K562 (cell line): ENCODE results near the gene DCPS. TPM values are rescaled to one million over a fixed set of nuclear protein-coding genes. Genes with fewer than 3 reads are reported as not detected.

Experiments used
- CTCFL ChIP-seq: IDR thresholded peaks from 2 replicates; pipeline ENCODE4 v1.6.1; 2011; ENCODE audit warnings: borderline replicate concordance, low read depth, mild to moderate bottlenecking, moderate library complexity, low read length; ENCODE audit not compliant: insufficient read depth, poor library complexity, severe bottlenecking
- HMBOX1 ChIP-seq: sonication (generic); IDR thresholded peaks from 2 replicates; pipeline ENCODE4 v1.6.1; 2016
- HNRNPH1 ChIP-seq: fragments of 200-400 bp; formaldehyde crosslinking; optimal IDR thresholded peaks from 2 replicates; pipeline ENCODE3; 2017; ENCODE audit warnings: low read depth, mild to moderate bottlenecking, low read length, moderate library complexity
- ID3 ChIP-seq, 2 experiments: fragments of 250-450 bp in 1 of 2; fragments of 450-650 bp in 1 of 2; sonication (Bioruptor Pico) in 1 of 2; IDR thresholded peaks; 2 replicates each; pipeline versions ENCODE4 v1.6.1 to v1.8.0; 2016 to 2021; ENCODE audit warnings: mild to moderate bottlenecking in 2 of 2, moderate library complexity in 2 of 2, missing compliant biosample characterization in 1 of 2, missing genetic modification characterization in 1 of 2
- KLF16 ChIP-seq: IDR thresholded peaks from 2 replicates; pipeline ENCODE4 v1.6.1; 2016; ENCODE audit warnings: antibody characterized with exemption
- RAD21 ChIP-seq, 2 experiments: fragments of 250-450 bp in 1 of 2; fragments of 450-650 bp in 1 of 2; sonication (Bioruptor Pico) in 1 of 2; formaldehyde crosslinking in 1 of 2; IDR thresholded peaks in 1 of 2; conservative IDR thresholded peaks in 1 of 2; 2 replicates each; pipeline versions ENCODE4 v1.4.0 to v1.8.0; 2020 to 2022; ENCODE audit warnings: mild to moderate bottlenecking in 2 of 2, moderate library complexity in 1 of 2
- SRSF1 ChIP-seq: fragments of 200-400 bp; formaldehyde crosslinking; IDR thresholded peaks from 2 replicates; pipeline ENCODE4 v1.6.1; 2017; ENCODE audit warnings: mild to moderate bottlenecking, low read depth, low read length, moderate library complexity
- TRIM24 ChIP-seq, 2 experiments: fragments of 450-650 bp; IDR thresholded peaks; 2 replicates each; pipeline ENCODE4 v1.6.1; 2016
- TRIM25 ChIP-seq: fragments of 450-650 bp; IDR thresholded peaks from 2 replicates; pipeline ENCODE4 v1.7.0; 2016; ENCODE audit warnings: borderline replicate concordance
- YY1 ChIP-seq, 3 experiments: IDR thresholded peaks; 2 replicates each; pipeline ENCODE4 v1.6.1; 2011; ENCODE audit warnings: low read length in 2 of 3, mild to moderate bottlenecking in 2 of 3, moderate library complexity in 2 of 3, borderline replicate concordance in 1 of 3, control low read depth in 1 of 3, low read depth in 1 of 3; ENCODE audit not compliant: insufficient read depth in 3 of 3, insufficient replicate concordance in 2 of 3, control insufficient read depth in 1 of 3, insufficient read length in 1 of 3; ENCODE audit errors: extremely low read depth in 1 of 3
- ZNF384 ChIP-seq: IDR thresholded peaks from 2 replicates; pipeline ENCODE4 v1.6.1; 2012; ENCODE audit warnings: low read depth, low read length, improper control_type of control experiment
- polyA plus RNA-seq, 8 experiments: library from polyadenylated mRNA; depleted of rRNA in 4 of 8; stranded (reverse) in 5 of 8; unstranded in 3 of 8; fragments of >200 nt; fragmentation: Nextera tagmentation in 2 of 8; fragmentation: Illumina TruSeq in 1 of 8; extraction: Ambion mirVana in 2 of 8; extraction: Trizol in 1 of 8; gene quantifications; 2 replicates each; pipeline versions ENCODE4 v1.2.1 to v1.2.3, GENCODE V29; 2011 to 2014; ENCODE audit warnings: inconsistent platforms in 1 of 8, missing spikeins in 1 of 8
- total RNA-seq, 7 experiments: library from RNA; depleted of rRNA in 6 of 7; stranded (reverse); fragments of >200 nt in 6 of 7; fragmentation: Illumina TruSeq in 2 of 7; extraction: Trizol in 2 of 7; gene quantifications; 2 replicates each; pipeline versions ENCODE4 v1.2.1 to v1.2.3, GENCODE V29; 2011 to 2021; ENCODE audit warnings: low replicate concordance in 1 of 7

DCPS gene
- total and polyA plus RNA-seq, 9 of the 15 experiments (the other 6 are each of a cell fraction or from before 2014, with no cell fraction given) = 8.7 to 38.1 (median 17.9) TPM

- no peak for TF ChIP-seq SRSF1
- TF ChIP-seq TRIM24 (IDR thresholded peaks at IDR 0.05) = peak; percentile 57 to 86; a peak in 3 of 4 replicates
- TF ChIP-seq ZNF384 = no peak
- no peak for TF ChIP-seq RAD21 (CRISPR knock-in tag; conservative IDR thresholded peaks at IDR 0.05 in 1 of 2, IDR thresholded peaks at IDR 0.05 in 1 of 2)
- TF ChIP-seq YY1 (IDR thresholded peaks at IDR 0.05; ENCODE audit: borderline replicate concordance in 1 of 3, control insufficient read depth in 1 of 3, extremely low read depth in 1 of 3, insufficient read depth in 3 of 3, insufficient read length in 1 of 3, insufficient replicate concordance in 2 of 3, low read depth in 1 of 3, low read length in 2 of 3) = peak; percentile 20 to 90 (median 30)
- TF ChIP-seq KLF16 = no peak
- TF ChIP-seq HNRNPH1 = no peak
- TF ChIP-seq ID3 (CRISPR knock-in tag; IDR thresholded peaks at IDR 0.05) = no peak
- TF ChIP-seq ID3 (tag; IDR thresholded peaks at IDR 0.05) = no peak
- no peak for TF ChIP-seq CTCFL
- peak; percentile 99 for TF ChIP-seq HMBOX1
- TF ChIP-seq TRIM25 = peak; percentile 96; the same call in 1 of the 2 replicates
Observed at GRCh38 chr11:126352934-126353801, 49.3 kb downstream of the DCPS start (continued).
